Thymus (tissue), 11 donors: ENCODE data around the gene KRT33A. TPM values are rescaled to one million over a fixed set of nuclear protein-coding genes. Genes with fewer than 3 reads are reported as not detected.
"Not testable (repeated sequence)": the region's sequence is repeated elsewhere in the genome, so short reads cannot be mapped to it uniquely, and the experiment has no call there.

ENCODE experiments used
- DNase-seq, 9 donors: peaks; one replicate each; pipeline ENCODE4 v3.0.0-alpha.2; 2013; ENCODE audit warnings: low spot score in 9 of 9, low read depth in 6 of 9, missing footprints in 1 of 9
- H3K27ac ChIP-seq, 2 donors: one replicate each; pipeline ENCODE4 v1.5.1; 2013; ENCODE audit warnings: control low read depth in 1 of 2, low read depth in 1 of 2, low read length in 1 of 2, mild to moderate bottlenecking in 1 of 2, moderate library complexity in 1 of 2
- H3K27me3 ChIP-seq, 2 donors: one replicate each; pipeline ENCODE4 v1.5.1; 2013; ENCODE audit warnings: low read length in 1 of 2; ENCODE audit not compliant: control insufficient read depth in 2 of 2, insufficient read depth in 1 of 2
- H3K36me3 ChIP-seq, 2 donors: one replicate each; pipeline ENCODE4 v1.5.1; 2013; ENCODE audit warnings: low read length in 1 of 2, mild to moderate bottlenecking in 1 of 2, moderate library complexity in 1 of 2; ENCODE audit not compliant: control insufficient read depth in 2 of 2, insufficient read depth in 2 of 2
- H3K4me1 ChIP-seq, 2 donors: one replicate each; pipeline ENCODE4 v1.5.1; 2013; ENCODE audit warnings: low read length in 2 of 2; ENCODE audit not compliant: control insufficient read depth in 2 of 2, insufficient read depth in 2 of 2
- H3K4me3 ChIP-seq, 2 donors: one replicate each; pipeline ENCODE4 v1.5.1; 2013; ENCODE audit warnings: low read length in 2 of 2, control low read depth in 1 of 2, mild to moderate bottlenecking in 1 of 2
- H3K9me3 ChIP-seq, 2 donors: one replicate each; pipeline ENCODE4 v1.5.1; 2013; ENCODE audit warnings: low read length in 1 of 2, mild to moderate bottlenecking in 1 of 2; ENCODE audit not compliant: control insufficient read depth in 2 of 2, insufficient read depth in 1 of 2
- whole genome bisulfite sequencing: extraction: QIAGEN DNeasy Blood & Tissue Kit; methylation state at CpG from one replicate; pipeline ENCODE4 v1.1.7; 2013; 5-methylcytosine and 5-hydroxymethylcytosine counted together
- polyA plus RNA-seq: library from polyadenylated mRNA; stranded (reverse); fragments of 200-250 nt; gene quantifications from one replicate; pipeline ENCODE4 v1.2.3, GENCODE V29; 2013
- total RNA-seq: library from RNA; stranded (reverse); fragments of 120-200 nt; gene quantifications from one replicate; pipeline ENCODE4 v1.2.4, GENCODE V29; 2013
- donor health status: healthy.

KRT33A gene
- total and polyA plus RNA-seq, 2 donors: 0.66 to 1.4 TPM

GRCh38 chr17:41391535-41391934 lies 40.9 kb upstream of the KRT33A start:
- 79% methylated on average over 2 of the region's 2 CpGs for WGBS
- Histone ChIP-seq H3K4me3 (no peak overlapping the region), H3K36me3 (no peaks in the 10 kb centered on the region), H3K27ac (no peak overlapping the region), H3K4me1 (peaks cover 0 to 7% of the 10 kb centered on the region in 2 donors), H3K27me3 (no peaks in the 10 kb centered on the region), H3K9me3 (no peaks in the 10 kb centered on the region)
- DNase-seq: no peak

GRCh38 chr17:41390411-41390938 lies 39.8 kb upstream of the KRT33A start:
- WGBS: 66% methylated on average over 7 of the region's 7 CpGs
- peaks cover 0 to 3% of the 10 kb centered on the region in 2 donors for H3K4me1 ChIP-seq
- no peak overlapping the region for H3K27ac ChIP-seq
- no peak overlapping the region for H3K4me3 ChIP-seq
- H3K36me3 ChIP-seq: no peaks in the 10 kb centered on the region
- H3K9me3 ChIP-seq: no peaks in the 10 kb centered on the region
- H3K27me3 ChIP-seq: no peaks in the 10 kb centered on the region
- no peak for DNase-seq

GRCh38 chr17:41387670-41388069 lies 37.0 kb upstream of the KRT33A start:
- Histone ChIP-seq H3K9me3 (no peaks in the 10 kb centered on the region), H3K4me1 (no peaks in the 10 kb centered on the region), H3K36me3 (no peaks in the 10 kb centered on the region), H3K4me3 (no peak overlapping the region), H3K27ac (no peak overlapping the region), H3K27me3 (no peaks in the 10 kb centered on the region)
- DNase-seq: no peak
- 83% methylated on average over 4 of the region's 4 CpGs for WGBS

GRCh38 chr17:41386227-41386626 lies 35.6 kb upstream of the KRT33A start:
- Histone ChIP-seq H3K27me3 (no peaks in the 10 kb centered on the region), H3K4me1 (no peaks in the 10 kb centered on the region), H3K9me3 (no peaks in the 10 kb centered on the region), H3K27ac (no peak overlapping the region), H3K4me3 (no peak overlapping the region), H3K36me3 (no peaks in the 10 kb centered on the region)
- WGBS: 100% methylated on average over 1 of the region's 1 CpG
- no peak for DNase-seq

GRCh38 chr17:41383690-41384089 lies 33.1 kb upstream of the KRT33A start:
- no peak for DNase-seq
- H3K4me3 ChIP-seq: no peak overlapping the region
- no peaks in the 10 kb centered on the region for H3K4me1 ChIP-seq
- no peak overlapping the region for H3K27ac ChIP-seq
- no peaks in the 10 kb centered on the region for H3K36me3 ChIP-seq
- 98% methylated on average over 1 of the region's 1 CpG for WGBS
- no peaks in the 10 kb centered on the region for H3K27me3 ChIP-seq
- no peaks in the 10 kb centered on the region for H3K9me3 ChIP-seq

- H3K4me3 ChIP-seq: no peak overlapping the region
- no peaks in the 10 kb centered on the region for H3K36me3 ChIP-seq
- no peak overlapping the region for H3K27ac ChIP-seq
- no peaks in the 10 kb centered on the region for H3K27me3 ChIP-seq
- H3K9me3 ChIP-seq: no peaks in the 10 kb centered on the region
- no peaks in the 10 kb centered on the region for H3K4me1 ChIP-seq
- DNase-seq: no peak
- 98% methylated on average over 1 of the region's 1 CpG for WGBS
Observed at GRCh38 chr17:41382394-41382793, 31.8 kb upstream of the KRT33A start.

- not testable (repeated sequence) for H3K36me3 ChIP-seq, H3K27me3 ChIP-seq, H3K4me1 ChIP-seq, H3K9me3 ChIP-seq, H3K27ac ChIP-seq, DNase-seq, H3K4me3 ChIP-seq
- 94% methylated on average over 13 of the region's 13 CpGs for WGBS
Observed at GRCh38 chr17:41381943-41382342, 31.3 kb upstream of the KRT33A start, which contains the start of gene KRT34. Gene KRT34, minus strand, starts transcription at chr17:41382306. Its CDS starts 60 bp downstream, at chr17:41382246.

GRCh38 chr17:41380091-41380490 lies 29.5 kb upstream of the KRT33A start:
- H3K27ac ChIP-seq, H3K9me3 ChIP-seq, H3K27me3 ChIP-seq, H3K4me3 ChIP-seq, H3K36me3 ChIP-seq, H3K4me1 ChIP-seq, DNase-seq: not testable (repeated sequence)
- 97% methylated on average over 7 of the region's 7 CpGs for WGBS

GRCh38 chr17:41377546-41377945 lies 26.9 kb upstream of the KRT33A start:
- WGBS: 19% methylated on average over 2 of the region's 2 CpGs
- H3K27me3 ChIP-seq: no peaks in the 10 kb centered on the region
- no peaks in the 10 kb centered on the region for H3K4me1 ChIP-seq
- H3K27ac ChIP-seq: no peak overlapping the region
- DNase-seq: no peak
- H3K4me3 ChIP-seq: no peak overlapping the region
- no peaks in the 10 kb centered on the region for H3K9me3 ChIP-seq
- no peaks in the 10 kb centered on the region for H3K36me3 ChIP-seq

- no peak within 1 kb of the TSS for H3K27ac ChIP-seq
- H3K36me3 ChIP-seq: no peaks in the 10 kb centered on the region
- no peaks in the 10 kb centered on the region for H3K4me1 ChIP-seq
- WGBS: 97% methylated on average over 1 of the region's 1 CpG
- no peak for DNase-seq
- no peaks in the 10 kb centered on the region for H3K9me3 ChIP-seq
- no peaks in the 10 kb centered on the region for H3K27me3 ChIP-seq
- no peak within 1 kb of the TSS for H3K4me3 ChIP-seq
Observed at GRCh38 chr17:41369713-41370112, 19.1 kb upstream of the KRT33A start, which contains the start of gene KRT33B. Gene KRT33B, minus strand, starts transcription at chr17:41369813. Its CDS starts 63 bp downstream, at chr17:41369750.
